ENCODE measurements around the gene PIK3C2G. TPM values are rescaled to one million over a fixed set of nuclear protein-coding genes. Genes with fewer than 3 reads are reported as not detected.

PIK3C2G gene
- total RNA-seq, 1 donor from 2014 or later, result not detected

DNA sequence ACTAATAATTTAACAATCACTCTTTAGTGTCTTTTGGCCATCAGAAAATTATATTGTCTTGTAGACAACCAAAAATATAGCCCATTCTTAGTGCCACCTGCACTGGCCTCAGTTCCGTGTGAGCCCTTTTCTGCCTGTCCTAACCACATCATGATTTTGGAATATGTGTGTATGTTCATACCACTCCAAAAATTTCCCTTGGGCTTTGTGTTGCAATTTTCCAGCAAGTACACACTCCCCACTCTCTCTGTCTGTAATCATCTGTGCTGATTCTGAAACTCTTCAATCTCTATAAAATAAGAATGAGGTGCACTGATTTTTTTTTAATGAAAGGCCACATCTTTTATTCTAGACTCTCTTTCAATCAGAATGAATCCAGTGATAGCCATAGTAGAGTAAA is 196.0 kb downstream of the PIK3C2G start:
- TF ChIP-seq, protein P1, sequence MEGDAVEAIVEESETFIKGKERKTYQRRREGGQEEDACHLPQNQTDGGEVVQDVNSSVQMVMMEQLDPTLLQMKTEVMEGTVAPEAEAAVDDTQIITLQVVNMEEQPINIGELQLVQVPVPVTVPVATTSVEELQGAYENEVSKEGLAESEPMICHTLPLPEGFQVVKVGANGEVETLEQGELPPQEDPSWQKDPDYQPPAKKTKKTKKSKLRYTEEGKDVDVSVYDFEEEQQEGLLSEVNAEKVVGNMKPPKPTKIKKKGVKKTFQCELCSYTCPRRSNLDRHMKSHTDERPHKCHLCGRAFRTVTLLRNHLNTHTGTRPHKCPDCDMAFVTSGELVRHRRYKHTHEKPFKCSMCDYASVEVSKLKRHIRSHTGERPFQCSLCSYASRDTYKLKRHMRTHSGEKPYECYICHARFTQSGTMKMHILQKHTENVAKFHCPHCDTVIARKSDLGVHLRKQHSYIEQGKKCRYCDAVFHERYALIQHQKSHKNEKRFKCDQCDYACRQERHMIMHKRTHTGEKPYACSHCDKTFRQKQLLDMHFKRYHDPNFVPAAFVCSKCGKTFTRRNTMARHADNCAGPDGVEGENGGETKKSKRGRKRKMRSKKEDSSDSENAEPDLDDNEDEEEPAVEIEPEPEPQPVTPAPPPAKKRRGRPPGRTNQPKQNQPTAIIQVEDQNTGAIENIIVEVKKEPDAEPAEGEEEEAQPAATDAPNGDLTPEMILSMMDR (IDR thresholded peaks at IDR 0.05), result no peak
- DNase-seq (ENCODE audit: low spot score in 2 of 2), result no peak
- H3K27me3 ChIP-seq, result no peaks in the 10 kb centered on the region
- no peaks in the 10 kb centered on the region for H3K9me3 ChIP-seq
- no peak overlapping the region for H3K27ac ChIP-seq
- H3K4me3 ChIP-seq, result no peak overlapping the region
- no peaks in the 10 kb centered on the region for H3K36me3 ChIP-seq
- H3K4me1 ChIP-seq, result no peaks in the 10 kb centered on the region
- intact Hi-C loops (cut with DNase I), result no loop called here

- H3K4me3 ChIP-seq, result no peak overlapping the region
- H3K4me1 ChIP-seq, result no peaks in the 10 kb centered on the region
- TF ChIP-seq, protein P1 (IDR thresholded peaks at IDR 0.05), result no peak
- intact Hi-C loops (cut with DNase I), result no loop called here
- no peak overlapping the region for H3K27ac ChIP-seq
- no peak for DNase-seq (ENCODE audit: low spot score in 2 of 2)
- H3K9me3 ChIP-seq, result no peaks in the 10 kb centered on the region
- no peaks in the 10 kb centered on the region for H3K27me3 ChIP-seq
- no peaks in the 10 kb centered on the region for H3K36me3 ChIP-seq
These were observed 200.4 kb downstream of the PIK3C2G start for GRCh38 chr12:18461758-18462157.

DNA sequence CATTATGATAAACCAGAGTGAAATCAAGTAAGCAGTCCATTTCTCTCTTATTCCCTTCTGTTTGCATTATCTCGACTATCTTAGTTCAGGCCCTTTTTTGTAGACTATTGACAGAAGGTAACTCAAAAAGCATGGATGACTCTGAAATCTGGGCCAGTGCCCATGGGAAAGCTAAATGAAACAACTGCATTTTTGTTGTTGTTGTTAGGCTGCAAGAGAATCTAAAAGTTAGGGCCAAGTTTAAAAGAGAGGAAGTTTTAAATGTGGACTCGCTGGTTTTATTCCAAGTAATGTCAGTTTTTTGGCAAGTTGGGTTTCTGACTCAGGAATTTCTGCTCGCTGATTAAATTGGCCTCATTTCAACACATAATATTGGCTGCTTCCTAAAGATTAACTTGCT is 201.1 kb downstream of the PIK3C2G start:
- intact Hi-C loops (cut with DNase I), result no loop called here
- TF ChIP-seq, protein P1 (IDR thresholded peaks at IDR 0.05), result no peak
- Histone ChIP-seq H3K4me3 (no peak overlapping the region), H3K4me1 (no peaks in the 10 kb centered on the region), H3K36me3 (no peaks in the 10 kb centered on the region), H3K9me3 (no peaks in the 10 kb centered on the region), H3K27me3 (no peaks in the 10 kb centered on the region), H3K27ac (no peak overlapping the region)
- DNase-seq (ENCODE audit: low spot score in 2 of 2), result no peak

- TF ChIP-seq, protein P1 (IDR thresholded peaks at IDR 0.05), result no peak
- Histone ChIP-seq H3K4me3 (no peak overlapping the region), H3K27ac (no peak overlapping the region), H3K4me1 (no peaks in the 10 kb centered on the region), H3K9me3 (no peaks in the 10 kb centered on the region), H3K36me3 (no peaks in the 10 kb centered on the region), H3K27me3 (no peaks in the 10 kb centered on the region)
- no peak for DNase-seq (ENCODE audit: low spot score in 2 of 2)
- intact Hi-C loops (cut with DNase I), result no loop called here
These were observed 206.4 kb downstream of the PIK3C2G start for GRCh38 chr12:18467620-18468245.

GRCh38 chr12:18468246-18469075 is 207.1 kb downstream of the PIK3C2G start:
- H3K36me3 ChIP-seq, result no peaks in the 10 kb centered on the region
- TF ChIP-seq, protein P1 (IDR thresholded peaks at IDR 0.05), result no peak
- intact Hi-C loops (cut with DNase I), result no loop called here
- no peaks in the 10 kb centered on the region for H3K27me3 ChIP-seq
- H3K27ac ChIP-seq, result no peak overlapping the region
- no peaks in the 10 kb centered on the region for H3K4me1 ChIP-seq
- H3K4me3 ChIP-seq, result no peak overlapping the region
- H3K9me3 ChIP-seq, result no peaks in the 10 kb centered on the region
- DNase-seq (ENCODE audit: low spot score in 2 of 2), result no peak
